Measurements from ENCODE around the gene XYLT1. TPM values are rescaled to one million over a fixed set of nuclear protein-coding genes. Genes with fewer than 3 reads are reported as not detected.
A peak's percentile ranks its signal among the peaks of the same experiment; 100 is the strongest.

The XYLT1 gene
- total RNA-seq, 1 donor from 2014 or later = 12.3 TPM

- no peak for TF ChIP-seq CTCF (IDR thresholded peaks at IDR 0.05; ENCODE audit: unreplicated experiment)
- no peak overlapping the region for H3K27ac Mint-ChIP-seq
- H3K4me3 Mint-ChIP-seq (ENCODE audit: low read depth) = no peak overlapping the region
- no peaks in the 10 kb centered on the region for H3K36me3 Mint-ChIP-seq (ENCODE audit: insufficient read depth)
- H3K27me3 Mint-ChIP-seq = no peaks in the 10 kb centered on the region
- no peaks in the 10 kb centered on the region for H3K4me1 Mint-ChIP-seq (ENCODE audit: low read depth)
- H3K9me3 Mint-ChIP-seq (ENCODE audit: low read depth) = no peaks in the 10 kb centered on the region
- no peak for DNase-seq (ENCODE audit: low spot score, unreplicated experiment)
Observed at GRCh38 chr16:17134586-17134985, 336.2 kb downstream of the XYLT1 start.

- no peak for TF ChIP-seq CTCF (IDR thresholded peaks at IDR 0.05; ENCODE audit: unreplicated experiment)
- no peaks in the 10 kb centered on the region for H3K9me3 Mint-ChIP-seq (ENCODE audit: low read depth)
- H3K36me3 Mint-ChIP-seq (ENCODE audit: insufficient read depth) = no peaks in the 10 kb centered on the region
- no peaks in the 10 kb centered on the region for H3K4me1 Mint-ChIP-seq (ENCODE audit: low read depth)
- no peak overlapping the region for H3K27ac Mint-ChIP-seq
- H3K4me3 Mint-ChIP-seq (ENCODE audit: low read depth) = no peak overlapping the region
- DNase-seq (ENCODE audit: low spot score, unreplicated experiment) = no peak
- no peaks in the 10 kb centered on the region for H3K27me3 Mint-ChIP-seq
Observed at GRCh38 chr16:17133851-17134250, 336.9 kb downstream of the XYLT1 start.

DNA sequence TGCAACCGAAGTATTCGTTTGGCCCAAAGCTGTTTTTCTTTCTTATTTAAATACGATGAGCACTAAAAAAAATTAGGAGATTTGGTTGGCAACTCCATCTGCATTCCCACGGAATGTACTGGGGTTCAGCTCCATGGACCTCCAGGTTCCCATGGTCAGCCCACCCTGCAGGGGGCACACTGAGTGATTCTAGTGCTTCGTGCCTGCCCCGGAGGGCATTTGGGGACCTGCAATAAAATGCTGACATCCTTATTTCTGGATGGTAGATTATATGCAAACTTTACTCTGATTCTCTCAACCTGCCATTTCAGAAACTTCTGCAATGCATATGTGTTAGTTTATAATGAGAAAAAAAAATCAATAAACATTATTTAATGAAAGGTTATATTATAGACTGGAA is 339.4 kb downstream of the XYLT1 start:
- peak; percentile 28 for TF ChIP-seq CTCF (IDR thresholded peaks at IDR 0.05; ENCODE audit: unreplicated experiment)
- Mint-ChIP-seq H3K27me3 (no peaks in the 10 kb centered on the region), H3K27ac (no peak overlapping the region), H3K36me3 (ENCODE audit: insufficient read depth) (peaks cover 13% of the 10 kb centered on the region), H3K4me1 (ENCODE audit: low read depth) (no peaks in the 10 kb centered on the region), H3K9me3 (ENCODE audit: low read depth) (no peaks in the 10 kb centered on the region), H3K4me3 (ENCODE audit: low read depth) (no peak overlapping the region)
- DNase-seq (ENCODE audit: low spot score, unreplicated experiment) = no peak

DNA sequence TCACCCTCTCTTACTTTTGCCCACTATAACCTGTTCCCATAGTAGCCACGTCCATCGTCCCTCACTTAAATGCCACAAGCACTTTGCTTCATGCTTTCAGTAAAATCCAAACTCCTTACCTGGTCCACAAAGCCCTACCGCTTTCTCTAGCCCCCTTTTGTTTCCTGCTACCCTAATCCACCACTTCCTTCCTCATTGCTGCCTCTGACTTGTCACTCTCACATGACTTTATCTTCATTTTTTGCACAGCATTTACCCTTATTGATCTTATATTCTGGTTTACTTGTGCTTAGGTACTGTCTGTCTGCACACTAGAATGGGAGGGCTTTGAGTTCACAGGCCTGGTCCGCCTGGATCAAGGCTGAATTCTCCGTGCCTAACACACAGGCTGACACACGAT is 340.0 kb downstream of the XYLT1 start:
- Mint-ChIP-seq H3K9me3 (ENCODE audit: low read depth) (no peaks in the 10 kb centered on the region), H3K4me1 (ENCODE audit: low read depth) (no peaks in the 10 kb centered on the region), H3K27ac (no peak overlapping the region), H3K4me3 (ENCODE audit: low read depth) (no peak overlapping the region), H3K27me3 (no peaks in the 10 kb centered on the region), H3K36me3 (ENCODE audit: insufficient read depth) (peaks cover 13% of the 10 kb centered on the region)
- no peak for DNase-seq (ENCODE audit: low spot score, unreplicated experiment)
- TF ChIP-seq CTCF (IDR thresholded peaks at IDR 0.05; ENCODE audit: unreplicated experiment) = no peak

GRCh38 chr16:17129971-17130370 is 340.8 kb downstream of the XYLT1 start:
- H3K27me3 Mint-ChIP-seq = no peaks in the 10 kb centered on the region
- TF ChIP-seq CTCF (IDR thresholded peaks at IDR 0.05; ENCODE audit: unreplicated experiment) = no peak
- no peak overlapping the region for H3K27ac Mint-ChIP-seq
- peaks cover 4% of the 10 kb centered on the region for H3K9me3 Mint-ChIP-seq (ENCODE audit: low read depth)
- no peak for DNase-seq (ENCODE audit: low spot score, unreplicated experiment)
- H3K4me1 Mint-ChIP-seq (ENCODE audit: low read depth) = no peaks in the 10 kb centered on the region
- H3K36me3 Mint-ChIP-seq (ENCODE audit: insufficient read depth) = peaks cover 18% of the 10 kb centered on the region
- H3K4me3 Mint-ChIP-seq (ENCODE audit: low read depth) = no peak overlapping the region
